HEK293 (cell line): Measurements from ENCODE around the gene LRCH1.

Source experiments
- CTCF ChIA-PET: fragments of 350-600 bp; formaldehyde crosslinking; extraction: SDS; loops from one replicate; lab custom pipeline; 2021; ENCODE audit warnings: antibody characterized with exemption; lab: Yijun Ruan, JAX
- POLR2A ChIA-PET: fragments of 300-600 bp; formaldehyde crosslinking; extraction: SDS; loops from one replicate; lab custom pipeline; 2020; ENCODE audit warnings: antibody characterized with exemption, inconsistent platforms; lab: Yijun Ruan, JAX
- H3K27ac ChIP-seq: fragments of 200-500 bp; sonication (Bioruptor generic); 2 replicates; pipeline ENCODE4 v1.5.1; 2014; ENCODE audit warnings: low read depth, low read length, control low read depth, inconsistent platforms; ENCODE audit errors: extremely low read depth
- H3K36me3 ChIP-seq, 2 experiments: fragments of 200-500 bp in 1 of 2; sonication (Bioruptor generic) in 1 of 2; 1 replicate in 1 of 2; 2 replicates in 1 of 2; pipeline ENCODE4 v1.5.1; 2014 to 2017; ENCODE audit warnings: inconsistent platforms in 2 of 2, low read length in 2 of 2; ENCODE audit not compliant: control insufficient read depth in 2 of 2, insufficient read depth in 1 of 2
- H3K4me1 ChIP-seq: fragments of 200-500 bp; sonication (Bioruptor generic); 2 replicates; pipeline ENCODE4 v1.5.1; 2014; ENCODE audit warnings: mild to moderate bottlenecking, low read length, inconsistent platforms; ENCODE audit not compliant: control insufficient read depth, insufficient read depth
- H3K4me3 ChIP-seq: 2 replicates; pipeline ENCODE4 v1.5.1; 2011; ENCODE audit warnings: low read depth, mild to moderate bottlenecking, control low read depth, low read length, moderate library complexity
- H3K9me3 ChIP-seq: fragments of 200-500 bp; sonication (Bioruptor generic); 2 replicates; pipeline ENCODE4 v1.5.1; 2014; ENCODE audit warnings: low read depth, low read length, inconsistent platforms; ENCODE audit not compliant: control insufficient read depth, insufficient read depth
- OVOL3 ChIP-seq: fragments of 450-650 bp; formaldehyde crosslinking; IDR thresholded peaks from 2 replicates; pipeline ENCODE4 v1.5.1; 2016; ENCODE audit warnings: missing biosample characterization, missing genetic modification characterization
- PRDM1 ChIP-seq: fragments of 450-650 bp; formaldehyde crosslinking; IDR thresholded peaks from 2 replicates; pipeline ENCODE4; 2016; ENCODE audit warnings: missing biosample characterization, missing genetic modification characterization
- SCRT2 ChIP-seq: fragments of 450-650 bp; formaldehyde crosslinking; IDR thresholded peaks from 2 replicates; pipeline ENCODE4 v1.5.1; 2016; ENCODE audit warnings: missing biosample characterization, missing genetic modification characterization
- WT1 ChIP-seq: fragments of 450-650 bp; formaldehyde crosslinking; IDR thresholded peaks from 2 replicates; pipeline ENCODE4 v1.5.1; 2016; ENCODE audit warnings: missing biosample characterization, missing genetic modification characterization
- YY1 ChIP-seq: fragments of 450-650 bp; formaldehyde crosslinking; IDR thresholded peaks from 2 replicates; pipeline ENCODE4 v1.5.1; 2018; ENCODE audit warnings: missing biosample characterization, missing genetic modification characterization
- ZBTB20 ChIP-seq: fragments of 450-650 bp; formaldehyde crosslinking; IDR thresholded peaks from 2 replicates; pipeline ENCODE4 v1.5.1; 2016; ENCODE audit warnings: missing biosample characterization, missing genetic modification characterization
- ZFP37 ChIP-seq: fragments of 450-650 bp; formaldehyde crosslinking; IDR thresholded peaks from 2 replicates; pipeline ENCODE4 v1.5.1; 2016; ENCODE audit warnings: missing biosample characterization, missing genetic modification characterization
- ZIC2 ChIP-seq: fragments of 450-650 bp; formaldehyde crosslinking; IDR thresholded peaks from 2 replicates; pipeline ENCODE4 v1.5.1; 2016; ENCODE audit warnings: missing biosample characterization, missing genetic modification characterization
- ZNF10 ChIP-seq: fragments of 450-650 bp; formaldehyde crosslinking; IDR thresholded peaks from 2 replicates; pipeline ENCODE4 v1.5.1; 2017; ENCODE audit warnings: missing biosample characterization, missing genetic modification characterization
- ZNF23 ChIP-seq: fragments of 450-650 bp; formaldehyde crosslinking; IDR thresholded peaks from 2 replicates; pipeline ENCODE4 v1.5.1; 2016; ENCODE audit warnings: missing biosample characterization, missing genetic modification characterization, borderline replicate concordance
- ZNF248 ChIP-seq: fragments of 450-650 bp; formaldehyde crosslinking; IDR thresholded peaks from 2 replicates; pipeline ENCODE4 v1.5.1; 2017; ENCODE audit warnings: missing biosample characterization, missing genetic modification characterization
- ZNF274 ChIP-seq, 2 experiments: fragments of 200-500 bp in 1 of 2; fragments of 450-650 bp in 1 of 2; sonication (Bioruptor generic) in 1 of 2; formaldehyde crosslinking in 1 of 2; IDR thresholded peaks; 2 replicates each; pipeline versions ENCODE4 v1.5.1 to v1.6.1; 2014 to 2016; ENCODE audit warnings: borderline replicate concordance in 1 of 2, inconsistent platforms in 1 of 2, low read length in 1 of 2, missing biosample characterization in 1 of 2, missing genetic modification characterization in 1 of 2
- ZNF354C ChIP-seq: fragments of 450-650 bp; formaldehyde crosslinking; IDR thresholded peaks from 2 replicates; pipeline ENCODE4 v1.5.1; 2016; ENCODE audit warnings: missing biosample characterization, missing genetic modification characterization, low read depth, borderline replicate concordance
- ZNF366 ChIP-seq: fragments of 450-650 bp; formaldehyde crosslinking; conservative IDR thresholded peaks from 2 replicates; pipeline ENCODE4 v1.5.1; 2016; ENCODE audit warnings: missing biosample characterization, missing genetic modification characterization
- ZNF37A ChIP-seq: fragments of 450-650 bp; IDR thresholded peaks from 2 replicates; pipeline ENCODE4 v1.5.1; 2018; ENCODE audit warnings: missing biosample characterization, missing genetic modification characterization
- ZNF529 ChIP-seq: fragments of 450-650 bp; formaldehyde crosslinking; IDR thresholded peaks from 2 replicates; pipeline ENCODE4 v1.5.1; 2017; ENCODE audit warnings: missing genetic modification characterization, missing biosample characterization; ENCODE audit not compliant: insufficient replicate concordance
- ZNF596 ChIP-seq: fragments of 450-650 bp; IDR thresholded peaks from 2 replicates; pipeline ENCODE4 v1.5.0; 2018; ENCODE audit warnings: missing biosample characterization, mild to moderate bottlenecking, missing genetic modification characterization, moderate library complexity
- ZNF623 ChIP-seq: fragments of 450-650 bp; formaldehyde crosslinking; IDR thresholded peaks from 2 replicates; pipeline ENCODE4 v1.5.1; 2016; ENCODE audit warnings: missing biosample characterization, missing genetic modification characterization
- ZNF654 ChIP-seq: fragments of 450-650 bp; formaldehyde crosslinking; IDR thresholded peaks from 2 replicates; pipeline ENCODE4 v1.5.1; 2016; ENCODE audit warnings: low read depth, missing biosample characterization, missing genetic modification characterization
- ZNF660 ChIP-seq: fragments of 450-650 bp; IDR thresholded peaks from 2 replicates; pipeline ENCODE4 v1.5.1; 2018; ENCODE audit warnings: missing biosample characterization, mild to moderate bottlenecking, missing genetic modification characterization
- ZNF701 ChIP-seq: fragments of 450-650 bp; formaldehyde crosslinking; IDR thresholded peaks from 2 replicates; pipeline ENCODE4 v1.5.1; 2016; ENCODE audit warnings: missing biosample characterization, missing genetic modification characterization
- ZSCAN18 ChIP-seq: fragments of 450-650 bp; formaldehyde crosslinking; IDR thresholded peaks from 2 replicates; pipeline ENCODE4 v1.5.1; 2016; ENCODE audit warnings: missing biosample characterization, missing genetic modification characterization
- TF ChIP-seq, protein P1 (sequence below): fragments of 450-650 bp; formaldehyde crosslinking; IDR thresholded peaks from 2 replicates; pipeline ENCODE4 v1.5.1; 2016; ENCODE audit warnings: missing biosample characterization, missing genetic modification characterization
- TF ChIP-seq, protein P2 (sequence below): fragments of 450-650 bp; formaldehyde crosslinking; IDR thresholded peaks from 2 replicates; pipeline ENCODE4 v1.5.1; 2016; ENCODE audit warnings: missing biosample characterization, missing genetic modification characterization
- TF ChIP-seq, protein P3 (sequence below): fragments of 450-650 bp; formaldehyde crosslinking; IDR thresholded peaks from 2 replicates; pipeline ENCODE4 v1.5.1; 2016; ENCODE audit warnings: missing biosample characterization, missing genetic modification characterization, low read depth

The LRCH1 gene

GRCh38 chr13:46624353-46624752, 71.4 kb downstream of the LRCH1 start:
- no peak overlapping the region for H3K27ac ChIP-seq
- no peak overlapping the region for H3K4me3 ChIP-seq
- H3K4me1 ChIP-seq: peaks cover 16% of the 10 kb centered on the region
- H3K36me3 ChIP-seq: no peaks in the 10 kb centered on the region
- no peaks in the 10 kb centered on the region for H3K9me3 ChIP-seq
- TF ChIP-seq ZNF623 (tag by site-specific recombination) (no peak), ZNF354C (tag by site-specific recombination) (no peak), OVOL3 (no peak), ZNF701 (no peak), PRDM1 (tag by site-specific recombination) (no peak), ZNF529 (tag by site-specific recombination) (no peak), ZNF660 (tag by site-specific recombination) (no peak), ZNF654 (tag by site-specific recombination) (no peak)
- TF ChIP-seq, protein P1, sequence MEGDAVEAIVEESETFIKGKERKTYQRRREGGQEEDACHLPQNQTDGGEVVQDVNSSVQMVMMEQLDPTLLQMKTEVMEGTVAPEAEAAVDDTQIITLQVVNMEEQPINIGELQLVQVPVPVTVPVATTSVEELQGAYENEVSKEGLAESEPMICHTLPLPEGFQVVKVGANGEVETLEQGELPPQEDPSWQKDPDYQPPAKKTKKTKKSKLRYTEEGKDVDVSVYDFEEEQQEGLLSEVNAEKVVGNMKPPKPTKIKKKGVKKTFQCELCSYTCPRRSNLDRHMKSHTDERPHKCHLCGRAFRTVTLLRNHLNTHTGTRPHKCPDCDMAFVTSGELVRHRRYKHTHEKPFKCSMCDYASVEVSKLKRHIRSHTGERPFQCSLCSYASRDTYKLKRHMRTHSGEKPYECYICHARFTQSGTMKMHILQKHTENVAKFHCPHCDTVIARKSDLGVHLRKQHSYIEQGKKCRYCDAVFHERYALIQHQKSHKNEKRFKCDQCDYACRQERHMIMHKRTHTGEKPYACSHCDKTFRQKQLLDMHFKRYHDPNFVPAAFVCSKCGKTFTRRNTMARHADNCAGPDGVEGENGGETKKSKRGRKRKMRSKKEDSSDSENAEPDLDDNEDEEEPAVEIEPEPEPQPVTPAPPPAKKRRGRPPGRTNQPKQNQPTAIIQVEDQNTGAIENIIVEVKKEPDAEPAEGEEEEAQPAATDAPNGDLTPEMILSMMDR (tag by site-specific recombination): no peak
- TF ChIP-seq, protein P2, sequence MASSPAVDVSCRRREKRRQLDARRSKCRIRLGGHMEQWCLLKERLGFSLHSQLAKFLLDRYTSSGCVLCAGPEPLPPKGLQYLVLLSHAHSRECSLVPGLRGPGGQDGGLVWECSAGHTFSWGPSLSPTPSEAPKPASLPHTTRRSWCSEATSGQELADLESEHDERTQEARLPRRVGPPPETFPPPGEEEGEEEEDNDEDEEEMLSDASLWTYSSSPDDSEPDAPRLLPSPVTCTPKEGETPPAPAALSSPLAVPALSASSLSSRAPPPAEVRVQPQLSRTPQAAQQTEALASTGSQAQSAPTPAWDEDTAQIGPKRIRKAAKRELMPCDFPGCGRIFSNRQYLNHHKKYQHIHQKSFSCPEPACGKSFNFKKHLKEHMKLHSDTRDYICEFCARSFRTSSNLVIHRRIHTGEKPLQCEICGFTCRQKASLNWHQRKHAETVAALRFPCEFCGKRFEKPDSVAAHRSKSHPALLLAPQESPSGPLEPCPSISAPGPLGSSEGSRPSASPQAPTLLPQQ (tag by site-specific recombination): no peak
- CTCF ChIA-PET: interaction anchor here (0.6 kb wide), 1 partner anchor 14 kb away, joined by 3 read pairs; no protein-coding TSS in a partner anchor
- POLR2A ChIA-PET: no interaction called here

GRCh38 chr13:46624821-46625220, 71.9 kb downstream of the LRCH1 start:
- H3K4me3 ChIP-seq: no peak overlapping the region
- TF ChIP-seq, protein P3, sequence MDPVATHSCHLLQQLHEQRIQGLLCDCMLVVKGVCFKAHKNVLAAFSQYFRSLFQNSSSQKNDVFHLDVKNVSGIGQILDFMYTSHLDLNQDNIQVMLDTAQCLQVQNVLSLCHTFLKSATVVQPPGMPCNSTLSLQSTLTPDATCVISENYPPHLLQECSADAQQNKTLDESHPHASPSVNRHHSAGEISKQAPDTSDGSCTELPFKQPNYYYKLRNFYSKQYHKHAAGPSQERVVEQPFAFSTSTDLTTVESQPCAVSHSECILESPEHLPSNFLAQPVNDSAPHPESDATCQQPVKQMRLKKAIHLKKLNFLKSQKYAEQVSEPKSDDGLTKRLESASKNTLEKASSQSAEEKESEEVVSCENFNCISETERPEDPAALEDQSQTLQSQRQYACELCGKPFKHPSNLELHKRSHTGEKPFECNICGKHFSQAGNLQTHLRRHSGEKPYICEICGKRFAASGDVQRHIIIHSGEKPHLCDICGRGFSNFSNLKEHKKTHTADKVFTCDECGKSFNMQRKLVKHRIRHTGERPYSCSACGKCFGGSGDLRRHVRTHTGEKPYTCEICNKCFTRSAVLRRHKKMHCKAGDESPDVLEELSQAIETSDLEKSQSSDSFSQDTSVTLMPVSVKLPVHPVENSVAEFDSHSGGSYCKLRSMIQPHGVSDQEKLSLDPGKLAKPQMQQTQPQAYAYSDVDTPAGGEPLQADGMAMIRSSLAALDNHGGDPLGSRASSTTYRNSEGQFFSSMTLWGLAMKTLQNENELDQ (tag by site-specific recombination): no peak
- TF ChIP-seq ZNF10 (tag by site-specific recombination): no peak
- TF ChIP-seq, all 188 proteins: peak for 0
- Histone ChIP-seq H3K4me1 (peaks cover 16% of the 10 kb centered on the region), H3K27ac (no peak overlapping the region), H3K36me3 (no peaks in the 10 kb centered on the region), H3K9me3 (no peaks in the 10 kb centered on the region)
- ChIA-PET POLR2A (no interaction called here), CTCF (interaction anchor here (0.6 kb wide), 1 partner anchor 13 kb away, joined by 3 read pairs; no protein-coding TSS in a partner anchor)

- no peak overlapping the region for H3K27ac ChIP-seq
- H3K4me1 ChIP-seq: peaks cover 17% of the 10 kb centered on the region
- no peaks in the 10 kb centered on the region for H3K9me3 ChIP-seq
- ChIA-PET CTCF (no interaction called here), POLR2A (no interaction called here)
- no peak overlapping the region for H3K4me3 ChIP-seq
- no peaks in the 10 kb centered on the region for H3K36me3 ChIP-seq
- TF ChIP-seq YY1 (tag by site-specific recombination) (no peak), ZNF596 (tag by site-specific recombination) (no peak), ZFP37 (tag by site-specific recombination) (no peak), ZIC2 (tag by site-specific recombination) (no peak), SCRT2 (no peak), PRDM1 (tag by site-specific recombination) (no peak), ZNF248 (no peak), ZNF366 (no peak), ZNF274 (IDR thresholded peaks at IDR 0.05; ENCODE audit: low read length) (no peak), ZNF274 (tag by site-specific recombination; IDR thresholded peaks at IDR 0.05; ENCODE audit: borderline replicate concordance) (no peak), WT1 (tag by site-specific recombination) (no peak), ZNF23 (no peak), ZSCAN18 (no peak), ZNF37A (tag by site-specific recombination) (no peak), ZBTB20 (tag by site-specific recombination) (no peak)
These were observed 74.5 kb downstream of the LRCH1 start for GRCh38 chr13:46627462-46627861.
